HepG2 (cell line): ENCODE measurements around the gene PAN3. TPM values are rescaled to one million over a fixed set of nuclear protein-coding genes. Genes with fewer than 3 reads are reported as not detected.

Source experiments
- ATAD3A ChIP-seq: sonication (generic); formaldehyde crosslinking; IDR thresholded peaks from 2 replicates; pipeline ENCODE4 v1.4.0; 2020; ENCODE audit warnings: missing genetic modification reagents
- HDAC1 ChIP-seq: sonication (generic); formaldehyde crosslinking; IDR thresholded peaks from 2 replicates; pipeline ENCODE4 v1.5.1; 2020; ENCODE audit warnings: mild to moderate bottlenecking, missing genetic modification reagents
- MBNL3 ChIP-seq: fragments of 250-450 bp; sonication (Bioruptor Pico); conservative IDR thresholded peaks from 2 replicates; pipeline ENCODE4 v1.8.0; 2022; ENCODE audit warnings: mild to moderate bottlenecking, inconsistent platforms
- POLR2AphosphoS2 ChIP-seq: IDR thresholded peaks from 2 replicates; pipeline ENCODE4 v1.6.1; 2011; ENCODE audit warnings: low read depth, low read length, improper control_type of control experiment
- RBAK ChIP-seq: sonication (generic); formaldehyde crosslinking; IDR thresholded peaks from 2 replicates; pipeline ENCODE4 v1.5.1; 2020; ENCODE audit warnings: mild to moderate bottlenecking, missing genetic modification reagents
- RBM22 ChIP-seq: fragments of 200-400 bp; formaldehyde crosslinking; optimal IDR thresholded peaks from 2 replicates; pipeline ENCODE3; 2017; ENCODE audit warnings: mild to moderate bottlenecking, low read length, moderate library complexity
- RELA ChIP-seq: sonication (generic); formaldehyde crosslinking; IDR thresholded peaks from 2 replicates; pipeline ENCODE4 v1.4.0; 2020; ENCODE audit warnings: missing genetic modification reagents
- RNF2 ChIP-seq: fragments of 450-650 bp; conservative IDR thresholded peaks from 2 replicates; pipeline ENCODE4 v1.6.1; 2016; ENCODE audit warnings: low read depth
- SIN3B ChIP-seq: fragments of 150-350 bp; IDR thresholded peaks from 2 replicates; pipeline ENCODE4 v1.6.1; 2014; ENCODE audit warnings: low read length
- SIX4 ChIP-seq: sonication (generic); formaldehyde crosslinking; IDR thresholded peaks from 2 replicates; pipeline ENCODE4 v1.4.0; 2020; ENCODE audit warnings: missing genetic modification reagents
- TAF15 ChIP-seq: fragments of 200-400 bp; formaldehyde crosslinking; IDR thresholded peaks from one replicate; pipeline ENCODE4 v1.6.1; 2018; ENCODE audit warnings: mild to moderate bottlenecking, low read depth, low read length; ENCODE audit not compliant: poor library complexity, severe bottlenecking
- TBL1XR1 ChIP-seq: fragments of 150-350 bp; IDR thresholded peaks from 2 replicates; pipeline ENCODE4 v1.6.1; 2014; ENCODE audit warnings: borderline replicate concordance, low read length; ENCODE audit not compliant: partially characterized antibody
- ZBTB2 ChIP-seq: sonication (generic); formaldehyde crosslinking; IDR thresholded peaks from 2 replicates; pipeline ENCODE4 v1.8.0; 2022; ENCODE audit warnings: low read depth, missing genetic modification reagents
- ZMAT3 ChIP-seq: sonication (generic); formaldehyde crosslinking; conservative IDR thresholded peaks from 2 replicates; pipeline ENCODE4 v1.7.0; 2021; ENCODE audit warnings: missing genetic modification reagents
- ZMYM2 ChIP-seq: sonication (generic); formaldehyde crosslinking; IDR thresholded peaks from 2 replicates; pipeline ENCODE4 v1.8.0; 2022; ENCODE audit warnings: mild to moderate bottlenecking, missing genetic modification reagents
- ZNF207 ChIP-seq: fragments of 450-650 bp; IDR thresholded peaks from 2 replicates; pipeline ENCODE4 v1.6.1; 2016; ENCODE audit warnings: antibody characterized with exemption, borderline replicate concordance
- ZNF276 ChIP-seq: sonication (generic); formaldehyde crosslinking; IDR thresholded peaks from 2 replicates; pipeline ENCODE4 v1.4.0; 2020; ENCODE audit warnings: mild to moderate bottlenecking, low read depth, missing genetic modification reagents
- ZNF543 ChIP-seq: sonication (generic); formaldehyde crosslinking; IDR thresholded peaks from 2 replicates; pipeline ENCODE4 v1.4.0; 2020; ENCODE audit warnings: mild to moderate bottlenecking, missing genetic modification reagents
- ZNF747 ChIP-seq: sonication (generic); formaldehyde crosslinking; IDR thresholded peaks from 2 replicates; pipeline ENCODE4 v1.8.1; 2023; ENCODE audit warnings: missing genetic modification reagents, mild to moderate bottlenecking, borderline replicate concordance
- ZNF749 ChIP-seq: sonication (generic); formaldehyde crosslinking; IDR thresholded peaks from 2 replicates; pipeline ENCODE4 v1.8.0; 2022; ENCODE audit warnings: mild to moderate bottlenecking, missing genetic modification reagents, moderate library complexity, borderline replicate concordance
- polyA plus RNA-seq, 8 experiments: library from polyadenylated mRNA; depleted of rRNA in 3 of 8; stranded (reverse) in 7 of 8; unstranded in 1 of 8; fragments of >200 nt; fragmentation: Illumina TruSeq in 4 of 8; extraction: Trizol in 4 of 8; gene quantifications; 2 replicates each; pipeline versions ENCODE4 v1.2.1 to v1.2.3, GENCODE V29; 2011 to 2016; ENCODE audit warnings: low read depth in 4 of 8, missing spikeins in 1 of 8, mixed read lengths in 1 of 8; ENCODE audit not compliant: insufficient read depth in 1 of 8
- total RNA-seq, 5 experiments: library from RNA; depleted of rRNA; stranded (reverse); fragments of >200 nt; fragmentation: Illumina TruSeq; extraction: Trizol; gene quantifications; 2 replicates each; pipeline ENCODE4 v1.2.3, GENCODE V29; 2016; ENCODE audit warnings: low read depth in 1 of 5
- TF ChIP-seq, protein P1 (sequence below): sonication (generic); formaldehyde crosslinking; IDR thresholded peaks from 2 replicates; pipeline ENCODE4 v1.9.0; 2022; ENCODE audit warnings: low read depth, missing genetic modification reagents
- TF ChIP-seq, protein P2 (sequence below): sonication (generic); formaldehyde crosslinking; conservative IDR thresholded peaks from 2 replicates; pipeline ENCODE4 v1.4.0; 2020; ENCODE audit warnings: missing genetic modification reagents
- TF ChIP-seq, protein P3 (sequence below): sonication (generic); formaldehyde crosslinking; IDR thresholded peaks from 2 replicates; pipeline ENCODE4 v1.4.0; 2020; ENCODE audit warnings: missing genetic modification reagents

The PAN3 gene
- total and polyA plus RNA-seq, 2 of the 13 experiments (the other 11 are each of a cell fraction or from before 2014, with no cell fraction given): 9.7 to 10.6 TPM

DNA sequence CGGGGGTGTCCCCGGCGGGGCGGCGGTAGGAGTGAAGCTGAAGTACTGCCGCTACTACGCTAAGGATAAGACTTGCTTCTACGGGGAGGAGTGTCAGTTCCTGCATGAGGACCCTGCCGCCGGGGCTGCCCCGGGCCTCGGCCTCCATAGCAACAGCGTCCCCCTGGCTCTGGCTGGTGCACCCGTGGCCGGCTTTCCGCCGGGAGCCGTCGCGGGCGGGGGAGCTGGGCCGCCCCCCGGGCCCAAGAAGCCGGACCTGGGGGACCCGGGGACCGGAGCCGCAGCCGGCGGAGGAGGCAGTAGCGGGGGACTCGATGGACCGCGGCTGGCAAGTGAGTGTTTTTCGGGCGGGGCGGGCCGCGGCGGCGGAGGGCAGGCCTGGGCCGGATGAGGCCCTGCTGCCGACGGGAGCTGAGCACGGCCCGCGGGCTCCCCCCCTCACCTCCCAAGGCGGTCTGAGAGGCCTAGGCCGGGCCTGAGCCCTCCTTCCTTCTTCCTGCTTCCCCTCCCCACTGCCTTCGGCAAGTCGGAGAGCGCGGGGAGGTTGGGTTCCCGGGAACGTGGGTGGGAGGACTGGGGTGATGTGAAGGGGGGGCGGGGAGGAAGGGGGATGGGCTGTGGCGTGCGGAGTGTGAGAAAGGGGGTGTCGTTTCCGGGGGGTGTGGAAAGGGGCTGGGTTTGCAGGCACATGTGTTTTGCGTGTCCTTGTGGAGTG, 568 bp downstream of the PAN3 start (continued):
- TF ChIP-seq ZMAT3 (CRISPR knock-in tag): 0 out of 2 replicates have a peak, but pooled peaks have one; percentile 24
- TF ChIP-seq ZNF276: no peak
- no peak for TF ChIP-seq MBNL3 (CRISPR knock-in tag)
- TF ChIP-seq POLR2AphosphoS2: no peak
- 0 out of 2 replicates have a peak, but pooled peaks have one; percentile 42 for TF ChIP-seq ZNF747 (CRISPR knock-in tag)
- no peak for TF ChIP-seq TAF15
- TF ChIP-seq ATAD3A (CRISPR knock-in tag): no peak
- no peak for TF ChIP-seq RBM22
- TF ChIP-seq SIX4 (CRISPR knock-in tag): no peak
- TF ChIP-seq, protein P1, sequence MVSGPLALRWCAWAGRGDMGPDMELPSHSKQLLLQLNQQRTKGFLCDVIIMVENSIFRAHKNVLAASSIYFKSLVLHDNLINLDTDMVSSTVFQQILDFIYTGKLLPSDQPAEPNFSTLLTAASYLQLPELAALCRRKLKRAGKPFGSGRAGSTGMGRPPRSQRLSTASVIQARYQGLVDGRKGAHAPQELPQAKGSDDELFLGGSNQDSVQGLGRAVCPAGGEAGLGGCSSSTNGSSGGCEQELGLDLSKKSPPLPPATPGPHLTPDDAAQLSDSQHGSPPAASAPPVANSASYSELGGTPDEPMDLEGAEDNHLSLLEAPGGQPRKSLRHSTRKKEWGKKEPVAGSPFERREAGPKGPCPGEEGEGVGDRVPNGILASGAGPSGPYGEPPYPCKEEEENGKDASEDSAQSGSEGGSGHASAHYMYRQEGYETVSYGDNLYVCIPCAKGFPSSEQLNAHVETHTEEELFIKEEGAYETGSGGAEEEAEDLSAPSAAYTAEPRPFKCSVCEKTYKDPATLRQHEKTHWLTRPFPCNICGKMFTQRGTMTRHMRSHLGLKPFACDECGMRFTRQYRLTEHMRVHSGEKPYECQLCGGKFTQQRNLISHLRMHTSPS: no peak
- no peak for TF ChIP-seq ZMYM2 (CRISPR knock-in tag)
- 0 out of 2 replicates have a peak, but pooled peaks have one; percentile 41 for TF ChIP-seq ZNF749
- TF ChIP-seq, protein P2, sequence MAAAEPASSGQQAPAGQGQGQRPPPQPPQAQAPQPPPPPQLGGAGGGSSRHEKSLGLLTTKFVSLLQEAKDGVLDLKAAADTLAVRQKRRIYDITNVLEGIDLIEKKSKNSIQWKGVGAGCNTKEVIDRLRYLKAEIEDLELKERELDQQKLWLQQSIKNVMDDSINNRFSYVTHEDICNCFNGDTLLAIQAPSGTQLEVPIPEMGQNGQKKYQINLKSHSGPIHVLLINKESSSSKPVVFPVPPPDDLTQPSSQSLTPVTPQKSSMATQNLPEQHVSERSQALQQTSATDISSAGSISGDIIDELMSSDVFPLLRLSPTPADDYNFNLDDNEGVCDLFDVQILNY (CRISPR knock-in tag): no peak
- TF ChIP-seq SIN3B: no peak
- TF ChIP-seq ZBTB2 (CRISPR knock-in tag): no peak
- no peak for TF ChIP-seq ZNF207
- TF ChIP-seq RBAK: no peak
- TF ChIP-seq ZNF543 (CRISPR knock-in tag): no peak
- TF ChIP-seq, protein P3, sequence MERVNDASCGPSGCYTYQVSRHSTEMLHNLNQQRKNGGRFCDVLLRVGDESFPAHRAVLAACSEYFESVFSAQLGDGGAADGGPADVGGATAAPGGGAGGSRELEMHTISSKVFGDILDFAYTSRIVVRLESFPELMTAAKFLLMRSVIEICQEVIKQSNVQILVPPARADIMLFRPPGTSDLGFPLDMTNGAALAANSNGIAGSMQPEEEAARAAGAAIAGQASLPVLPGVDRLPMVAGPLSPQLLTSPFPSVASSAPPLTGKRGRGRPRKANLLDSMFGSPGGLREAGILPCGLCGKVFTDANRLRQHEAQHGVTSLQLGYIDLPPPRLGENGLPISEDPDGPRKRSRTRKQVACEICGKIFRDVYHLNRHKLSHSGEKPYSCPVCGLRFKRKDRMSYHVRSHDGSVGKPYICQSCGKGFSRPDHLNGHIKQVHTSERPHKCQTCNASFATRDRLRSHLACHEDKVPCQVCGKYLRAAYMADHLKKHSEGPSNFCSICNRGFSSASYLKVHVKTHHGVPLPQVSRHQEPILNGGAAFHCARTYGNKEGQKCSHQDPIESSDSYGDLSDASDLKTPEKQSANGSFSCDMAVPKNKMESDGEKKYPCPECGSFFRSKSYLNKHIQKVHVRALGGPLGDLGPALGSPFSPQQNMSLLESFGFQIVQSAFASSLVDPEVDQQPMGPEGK (CRISPR knock-in tag): peak; percentile 53; the same call in 1 of the 2 replicates
- no peak for TF ChIP-seq HDAC1
- TF ChIP-seq RELA: no peak
- no peak for TF ChIP-seq RNF2
- no peak for TF ChIP-seq TBL1XR1
